Lung (tissue), 16 donors: ENCODE results near the gene RUBCN. TPM values are rescaled to one million over a fixed set of nuclear protein-coding genes. Genes with fewer than 3 reads are reported as not detected.

Source experiments
- ATAC-seq: fragments of 200-7000 bp; cut with Tn5 transposase; one replicate; pipeline ENCODE4 v1.9.1; 2020; ENCODE audit warnings: moderate number of reproducible peaks; ENCODE audit not compliant: insufficient read depth, low FRiP score
- DNase-seq, 3 donors: peaks; one replicate each; pipeline ENCODE4 v3.0.0-alpha.2; 2013 to 2017
- H3K27ac ChIP-seq, 2 donors: one replicate each; pipeline ENCODE4 v1.5.1; 2013; ENCODE audit warnings: mild to moderate bottlenecking in 2 of 2, moderate library complexity in 2 of 2, control low read depth in 1 of 2, inconsistent platforms in 1 of 2, low read depth in 1 of 2, low read length in 1 of 2
- H3K27me3 ChIP-seq, 3 donors: one replicate each; pipeline ENCODE4 v1.5.1; 2013; ENCODE audit warnings: low read length in 2 of 3; ENCODE audit not compliant: control insufficient read depth in 3 of 3, insufficient read depth in 3 of 3
- H3K36me3 ChIP-seq, 4 donors: one replicate each; pipeline ENCODE4 v1.5.1; 2013; ENCODE audit warnings: low read length in 4 of 4, mild to moderate bottlenecking in 1 of 4, moderate library complexity in 1 of 4; ENCODE audit not compliant: control insufficient read depth in 4 of 4, insufficient read depth in 4 of 4
- H3K4me1 ChIP-seq, 5 donors: one replicate each; pipeline ENCODE4 v1.5.1; 2013; ENCODE audit warnings: low read length in 5 of 5, mild to moderate bottlenecking in 2 of 5, moderate library complexity in 1 of 5; ENCODE audit not compliant: control insufficient read depth in 5 of 5, insufficient read depth in 5 of 5
- H3K4me3 ChIP-seq: one replicate; pipeline ENCODE4 v1.5.1; 2013; ENCODE audit warnings: mild to moderate bottlenecking, control low read depth, moderate library complexity
- H3K9ac ChIP-seq, 2 donors: one replicate each; pipeline ENCODE4 v1.5.1; 2013; ENCODE audit warnings: low read length in 2 of 2, control low read depth in 1 of 2; ENCODE audit not compliant: insufficient read depth in 1 of 2
- H3K9me3 ChIP-seq, 4 donors: one replicate each; pipeline ENCODE4 v1.5.1; 2013; ENCODE audit warnings: low read length in 3 of 4, mild to moderate bottlenecking in 1 of 4, moderate library complexity in 1 of 4; ENCODE audit not compliant: control insufficient read depth in 4 of 4, insufficient read depth in 3 of 4
- WGBS, 2 donors: extraction: QIAGEN DNeasy Blood & Tissue Kit; methylation state at CpG; one replicate each; pipeline ENCODE4 v1.1.7; 2013; 5-methylcytosine and 5-hydroxymethylcytosine counted together
- long read RNA-seq, 5 donors: transcript quantifications; one replicate each; lab custom pipeline, GENCODE V29; 2026
- polyA plus RNA-seq, 2 donors: library from polyadenylated mRNA; stranded (reverse); fragments of 200-250 nt; gene quantifications; one replicate each; pipeline ENCODE4 v1.2.1, GENCODE V29; 2013
- total RNA-seq, 2 donors: library from RNA; depleted of rRNA in 1 of 2; stranded (reverse); fragments of >200 nt in 1 of 2; gene quantifications; one replicate each; pipeline ENCODE4 v1.2.1, GENCODE V29; 2014 to 2021
- TF ChIP-seq, protein P1 (sequence below): IDR thresholded peaks from 2 replicates; pipeline ENCODE4 v1.5.1; 2012; ENCODE audit warnings: mild to moderate bottlenecking; ENCODE audit errors: control extremely low read depth, extremely low read depth
- donor health status: control.
- donor health status: control.
- donor health status: Bipolar disorder and iron deficiency.
- donor health status: healthy.
- donor health status: DM: yes; HTN: yes; CAD: no.

The RUBCN gene
- total RNA-seq (10 to 100 TPM; 19.7 to 34.1 TPM), polyA plus RNA-seq (10 to 100 TPM; 11.9 to 13.0 TPM)
- long read RNA-seq, donor 1, partial matches to known transcripts, result 119 of 162 reads
- long read RNA-seq, donor 1, other reads (novel, unspliced or antisense), result 42 of 162 reads
- long read RNA-seq, donor 2, result 0 reads
- long read RNA-seq, donor 3, partial matches to known transcripts, result 66 of 66 reads
- long read RNA-seq, donor 3, other reads (novel, unspliced or antisense), result 0 of 66 reads
- long read RNA-seq, donor 4, result 0 reads
- long read RNA-seq, donor 5, partial matches to known transcripts, result 0 of 1 reads
- long read RNA-seq, donor 5, other reads (novel, unspliced or antisense), result 0 of 1 reads

DNA sequence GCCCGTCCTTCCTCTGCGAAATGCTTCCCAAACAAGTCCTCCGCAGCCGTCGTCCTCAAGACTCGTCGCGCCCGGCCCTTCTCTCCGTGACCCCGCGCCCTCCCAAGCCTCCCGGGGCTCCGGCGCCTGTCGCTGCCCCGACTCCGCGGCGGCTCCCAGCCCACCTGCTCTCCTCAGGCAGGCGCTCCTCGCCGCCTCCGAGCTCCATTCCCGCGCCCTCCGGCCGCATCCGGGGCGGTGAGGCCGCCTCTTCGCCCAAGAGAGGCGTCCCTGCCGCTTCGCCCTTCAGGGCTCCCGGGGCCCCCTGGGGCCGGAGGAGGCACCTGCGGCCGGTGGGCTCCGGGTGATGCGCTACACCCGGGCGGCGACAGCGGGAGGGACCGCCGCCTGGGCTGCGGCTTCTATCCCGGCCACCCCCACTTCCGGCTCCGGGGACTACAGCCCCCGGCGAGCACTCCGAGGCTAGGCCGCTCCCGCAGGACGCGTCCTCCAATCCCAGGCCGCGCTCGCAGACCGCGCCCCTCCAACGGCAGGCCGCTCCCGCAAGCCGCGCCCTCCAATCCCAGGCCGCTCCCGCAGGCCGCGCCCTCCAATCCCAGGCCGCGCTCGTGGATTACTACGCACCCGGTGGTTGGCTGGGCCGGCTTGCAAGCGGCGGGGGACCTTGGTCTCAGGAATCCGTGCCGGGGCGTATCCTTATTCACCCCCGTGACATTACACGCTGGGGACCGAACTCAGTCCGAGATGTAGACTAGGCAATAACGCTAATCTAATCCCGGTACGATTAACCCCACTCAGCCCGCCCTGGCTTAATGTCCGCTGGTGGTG lies at the start of gene RUBCN:
Gene RUBCN, minus strand, starts transcription at position 414 of the 828 bp plus-strand sequence. Its CDS starts 185 bp downstream, at position 229.
- Histone ChIP-seq H3K4me1 (peaks cover 0 to 12% (median 0%) of the 10 kb centered on the region in 5 donors), H3K27ac (peak within 1 kb of the TSS; percentile 88 to 92), H3K27me3 (no peaks in the 10 kb centered on the region), H3K36me3 (no peaks in the 10 kb centered on the region), H3K9ac (peak within 1 kb of the TSS; percentile 17 to 68), H3K4me3 (peak within 1 kb of the TSS; percentile 80), H3K9me3 (no peaks in the 10 kb centered on the region)
- TF ChIP-seq, protein P1, sequence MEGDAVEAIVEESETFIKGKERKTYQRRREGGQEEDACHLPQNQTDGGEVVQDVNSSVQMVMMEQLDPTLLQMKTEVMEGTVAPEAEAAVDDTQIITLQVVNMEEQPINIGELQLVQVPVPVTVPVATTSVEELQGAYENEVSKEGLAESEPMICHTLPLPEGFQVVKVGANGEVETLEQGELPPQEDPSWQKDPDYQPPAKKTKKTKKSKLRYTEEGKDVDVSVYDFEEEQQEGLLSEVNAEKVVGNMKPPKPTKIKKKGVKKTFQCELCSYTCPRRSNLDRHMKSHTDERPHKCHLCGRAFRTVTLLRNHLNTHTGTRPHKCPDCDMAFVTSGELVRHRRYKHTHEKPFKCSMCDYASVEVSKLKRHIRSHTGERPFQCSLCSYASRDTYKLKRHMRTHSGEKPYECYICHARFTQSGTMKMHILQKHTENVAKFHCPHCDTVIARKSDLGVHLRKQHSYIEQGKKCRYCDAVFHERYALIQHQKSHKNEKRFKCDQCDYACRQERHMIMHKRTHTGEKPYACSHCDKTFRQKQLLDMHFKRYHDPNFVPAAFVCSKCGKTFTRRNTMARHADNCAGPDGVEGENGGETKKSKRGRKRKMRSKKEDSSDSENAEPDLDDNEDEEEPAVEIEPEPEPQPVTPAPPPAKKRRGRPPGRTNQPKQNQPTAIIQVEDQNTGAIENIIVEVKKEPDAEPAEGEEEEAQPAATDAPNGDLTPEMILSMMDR, result no peak
- peak; percentile 94 to 97 (median 96) for DNase-seq
- WGBS, 2 donors, result 1% methylated on average over 84 to 92 of the region's 92 CpGs
- ATAC-seq, result peak; percentile 100

DNA sequence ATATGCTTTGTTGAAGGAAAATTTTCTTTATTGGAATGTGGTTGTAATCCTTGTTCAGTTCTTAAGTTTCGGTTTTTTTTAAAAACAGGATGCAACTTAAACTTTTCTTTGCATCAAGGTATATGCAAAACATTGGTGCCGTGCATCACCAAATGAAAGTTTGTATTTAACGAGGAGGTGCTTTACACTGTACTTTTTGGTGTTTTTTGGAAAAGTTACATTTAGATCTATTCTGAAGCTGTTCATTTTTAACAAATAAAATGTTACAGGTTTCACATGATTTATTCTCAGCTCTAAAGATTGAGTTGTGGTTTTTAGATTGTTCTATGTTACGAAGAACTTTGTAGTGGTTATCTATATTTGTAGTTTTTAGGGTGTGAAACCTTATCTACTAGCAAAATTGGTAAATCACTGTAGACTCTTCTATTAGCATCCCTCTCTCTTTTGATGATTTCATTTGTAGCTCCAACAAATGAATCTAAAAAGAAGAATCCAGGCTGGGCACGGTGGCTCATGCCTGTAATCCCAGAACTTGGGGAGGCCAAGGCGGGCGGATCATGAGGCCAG lies 47.4 kb upstream of the RUBCN start:
- H3K27me3 ChIP-seq, result no peaks in the 10 kb centered on the region
- H3K27ac ChIP-seq, result no peak overlapping the region
- 95 to 96% methylated on average over 7 of the region's 7 CpGs for WGBS, 2 donors
- no peak for ATAC-seq
- TF ChIP-seq, protein P1, result no peak
- peaks cover 0 to 5% (median 0%) of the 10 kb centered on the region in 4 donors for H3K9me3 ChIP-seq
- H3K36me3 ChIP-seq, result peaks cover 9 to 26% (median 16%) of the 10 kb centered on the region in 4 donors
- H3K4me1 ChIP-seq, result peaks cover 0 to 6% (median 0%) of the 10 kb centered on the region in 5 donors
- no peak overlapping the region for H3K4me3 ChIP-seq
- no peak overlapping the region for H3K9ac ChIP-seq
- no peak for DNase-seq

DNA sequence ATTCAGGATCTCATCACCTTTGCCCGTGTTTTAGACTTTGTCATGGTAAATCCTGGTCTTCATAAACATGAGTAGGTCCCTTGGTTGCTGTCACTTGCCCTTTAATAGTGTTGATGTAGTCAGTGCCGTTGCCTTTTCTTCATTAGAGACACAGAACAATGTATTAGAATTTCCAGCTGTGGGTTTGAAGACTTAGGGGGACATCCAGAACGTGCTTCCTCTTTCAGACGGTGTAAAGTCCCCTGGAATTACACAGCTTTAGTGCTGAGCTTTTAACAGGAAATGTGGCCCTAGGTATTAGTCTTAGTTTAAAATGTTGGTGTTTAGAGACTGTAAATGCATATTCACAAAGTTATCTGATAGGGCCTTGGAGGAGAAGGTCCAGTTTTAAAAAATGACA lies 45.5 kb upstream of the RUBCN start:
- TF ChIP-seq, protein P1, result no peak
- peaks cover 0 to 5% (median 0%) of the 10 kb centered on the region in 4 donors for H3K9me3 ChIP-seq
- H3K4me3 ChIP-seq, result no peak overlapping the region
- H3K27ac ChIP-seq, result no peak overlapping the region
- H3K36me3 ChIP-seq, result peaks cover 15 to 34% (median 24%) of the 10 kb centered on the region in 4 donors
- H3K4me1 ChIP-seq, result no peaks in the 10 kb centered on the region
- H3K9ac ChIP-seq, result no peak overlapping the region
- no peaks in the 10 kb centered on the region for H3K27me3 ChIP-seq
- DNase-seq (no peak), ATAC-seq (no peak)
- 42 to 69% methylated on average over 4 of the region's 4 CpGs for WGBS, 2 donors
